NOMO-1 treated with dmso at 0.1 percent for 144 hours (cell line): Measurements from ENCODE around the gene ADAMTS12.
"Not testable (repeated sequence)": the region's sequence is repeated elsewhere in the genome, so short reads cannot be mapped to it uniquely, and the experiment has no call there.

Source experiments
- DNase-seq: peaks from one replicate; lab custom pipeline; 2025; ENCODE audit not compliant: unreplicated experiment; lab: John Stamatoyannopoulos, UW

ADAMTS12 gene

GRCh38 chr5:33601881-33602280, 289.9 kb downstream of the ADAMTS12 start:
- no peak for DNase-seq

DNA sequence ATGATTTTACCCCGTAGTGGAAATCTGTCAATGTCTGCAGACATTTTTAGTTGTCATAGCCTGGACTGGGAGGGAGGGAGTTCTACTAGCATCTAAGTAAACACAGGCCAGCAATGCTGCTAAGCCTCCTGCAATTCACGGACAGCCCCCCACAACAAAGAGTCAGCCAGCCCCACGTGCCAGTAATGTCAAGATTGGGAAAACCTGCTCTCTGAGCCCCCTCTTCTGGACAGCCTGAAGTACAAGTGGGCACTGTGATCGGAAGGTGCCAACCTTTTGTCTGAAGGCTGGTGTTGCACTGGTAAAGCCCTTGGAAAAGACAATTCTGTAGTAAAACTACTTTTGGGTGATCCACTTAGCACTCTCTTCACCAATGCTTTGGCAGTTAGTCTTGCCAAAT, 296.5 kb downstream of the ADAMTS12 start:
- no peak for DNase-seq

GRCh38 chr5:33594006-33594405, 297.8 kb downstream of the ADAMTS12 start:
- DNase-seq = no peak

GRCh38 chr5:33592245-33592644, 299.5 kb downstream of the ADAMTS12 start:
- no peak for DNase-seq

DNA sequence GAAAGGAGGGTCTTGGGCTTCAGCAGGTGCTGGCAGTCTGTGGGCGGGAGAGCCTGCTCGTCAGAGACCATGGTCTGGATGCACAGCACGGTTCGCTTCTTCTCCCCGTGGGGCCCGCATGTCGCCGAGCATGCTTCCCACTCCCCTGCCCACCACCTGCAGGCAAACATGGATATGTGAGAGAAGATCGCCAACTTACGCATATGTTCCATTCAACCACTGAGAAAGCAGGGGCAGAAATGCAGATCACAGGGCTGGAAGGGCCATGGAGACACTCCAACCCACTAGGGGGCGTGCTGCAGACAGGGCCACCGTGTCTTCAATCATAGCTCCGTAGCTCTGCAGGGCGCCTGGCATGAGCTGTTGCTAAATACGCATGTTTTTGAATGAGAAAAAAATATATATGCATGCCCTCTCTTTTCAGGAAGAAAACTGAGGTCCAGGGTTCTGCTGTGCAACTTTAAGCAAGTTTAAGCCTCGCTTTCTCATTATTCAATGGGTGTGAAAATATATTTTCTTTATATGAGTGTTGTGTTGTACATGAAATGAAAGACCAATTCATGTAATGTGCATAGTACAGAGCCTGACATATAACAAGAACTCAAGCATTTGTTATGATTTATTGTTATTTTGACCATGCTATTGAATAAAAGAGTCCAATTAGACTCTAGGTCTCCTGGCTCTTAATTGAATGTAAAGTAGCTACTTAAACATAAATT, 303.0 kb downstream of the ADAMTS12 start:
- peak; percentile 15 for DNase-seq

DNA sequence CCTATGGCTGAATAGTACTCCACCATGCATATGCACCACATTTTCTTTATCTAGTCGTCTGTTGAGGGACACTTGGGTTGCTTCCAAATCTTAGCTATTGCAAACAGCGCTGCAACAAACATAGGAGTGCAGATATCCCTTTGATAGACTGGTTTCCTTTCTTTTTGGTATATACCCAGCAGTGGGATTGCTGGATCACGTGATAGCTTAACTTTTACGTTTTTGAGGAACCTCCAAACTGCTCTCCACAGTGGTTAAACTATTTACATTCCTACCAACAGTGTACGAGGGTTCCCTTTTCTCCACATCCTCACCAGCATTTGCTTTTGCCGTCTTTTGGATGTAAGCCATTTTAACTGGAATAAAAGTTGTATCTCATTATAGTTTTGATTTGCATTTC, 308.5 kb downstream of the ADAMTS12 start:
- no peak for DNase-seq

- DNase-seq = no peak
These were observed 309.4 kb downstream of the ADAMTS12 start for GRCh38 chr5:33582417-33582816.

DNA sequence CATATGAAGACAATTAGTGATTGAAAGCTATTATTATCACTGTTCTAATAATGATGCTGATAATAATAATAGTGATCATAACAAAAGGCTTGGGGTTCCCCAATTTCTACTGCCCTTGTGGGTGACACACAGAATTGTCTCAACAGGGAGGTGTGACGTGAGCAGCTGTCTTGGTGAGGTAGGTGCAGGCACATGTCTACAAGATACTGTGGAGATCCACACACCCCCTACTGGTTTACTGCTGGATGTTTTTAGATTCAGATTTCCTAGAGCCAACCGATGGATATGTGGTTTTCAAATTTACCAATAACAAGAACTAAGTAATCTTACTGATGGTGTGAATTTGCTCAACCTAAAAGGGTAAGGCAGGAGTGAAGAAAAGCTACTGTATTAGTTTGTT, 312.0 kb downstream of the ADAMTS12 start:
- DNase-seq = no peak

DNA sequence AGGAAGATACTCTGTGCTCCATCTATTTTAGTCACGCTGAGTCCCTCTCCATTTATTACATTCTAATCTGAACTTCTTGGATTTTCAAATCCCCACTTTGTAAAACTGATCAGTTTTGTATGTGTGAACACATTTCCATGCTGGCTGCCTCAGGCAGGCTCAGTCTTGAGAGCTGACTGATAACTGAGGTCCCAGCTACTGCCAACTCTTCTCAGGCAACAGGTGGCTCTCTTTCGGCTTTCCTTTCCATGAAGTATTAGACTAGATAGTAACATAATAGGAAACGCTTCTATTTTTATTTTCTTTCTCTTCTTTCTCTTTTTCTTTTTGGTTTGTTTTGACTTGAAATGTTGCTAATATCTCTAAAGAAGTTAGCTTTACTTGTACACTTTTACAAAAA, 312.6 kb downstream of the ADAMTS12 start:
- DNase-seq = no peak

GRCh38 chr5:33576726-33577590, 314.8 kb downstream of the ADAMTS12 start:
- DNase-seq = no peak

- DNase-seq = no peak
These were observed 326.5 kb downstream of the ADAMTS12 start for GRCh38 chr5:33565324-33565723.

- DNase-seq = no peak
These were observed 327.5 kb downstream of the ADAMTS12 start for GRCh38 chr5:33563983-33564908.

DNA sequence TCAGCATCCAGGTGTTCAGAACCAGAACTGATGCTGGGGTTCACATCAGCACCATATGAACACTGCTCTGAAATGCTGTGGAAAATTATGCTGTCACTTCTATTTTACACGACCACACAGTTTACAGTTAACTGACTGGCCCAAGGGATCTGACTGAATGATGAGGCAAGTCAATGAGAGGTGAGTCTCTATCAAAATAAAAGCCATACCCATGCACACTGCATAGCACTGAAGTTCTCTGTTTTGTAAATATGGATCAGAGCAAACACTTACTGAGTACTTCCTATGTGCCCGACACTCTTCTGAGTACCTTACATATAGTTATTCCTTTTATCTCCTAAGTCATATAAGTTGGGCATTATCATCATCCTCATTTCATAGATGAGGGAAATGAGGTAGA, 328.3 kb downstream of the ADAMTS12 start:
- DNase-seq = no peak

GRCh38 chr5:33558489-33558888, 333.3 kb downstream of the ADAMTS12 start:
- no peak for DNase-seq

GRCh38 chr5:33557605-33558004, 334.2 kb downstream of the ADAMTS12 start:
- DNase-seq = no peak

DNA sequence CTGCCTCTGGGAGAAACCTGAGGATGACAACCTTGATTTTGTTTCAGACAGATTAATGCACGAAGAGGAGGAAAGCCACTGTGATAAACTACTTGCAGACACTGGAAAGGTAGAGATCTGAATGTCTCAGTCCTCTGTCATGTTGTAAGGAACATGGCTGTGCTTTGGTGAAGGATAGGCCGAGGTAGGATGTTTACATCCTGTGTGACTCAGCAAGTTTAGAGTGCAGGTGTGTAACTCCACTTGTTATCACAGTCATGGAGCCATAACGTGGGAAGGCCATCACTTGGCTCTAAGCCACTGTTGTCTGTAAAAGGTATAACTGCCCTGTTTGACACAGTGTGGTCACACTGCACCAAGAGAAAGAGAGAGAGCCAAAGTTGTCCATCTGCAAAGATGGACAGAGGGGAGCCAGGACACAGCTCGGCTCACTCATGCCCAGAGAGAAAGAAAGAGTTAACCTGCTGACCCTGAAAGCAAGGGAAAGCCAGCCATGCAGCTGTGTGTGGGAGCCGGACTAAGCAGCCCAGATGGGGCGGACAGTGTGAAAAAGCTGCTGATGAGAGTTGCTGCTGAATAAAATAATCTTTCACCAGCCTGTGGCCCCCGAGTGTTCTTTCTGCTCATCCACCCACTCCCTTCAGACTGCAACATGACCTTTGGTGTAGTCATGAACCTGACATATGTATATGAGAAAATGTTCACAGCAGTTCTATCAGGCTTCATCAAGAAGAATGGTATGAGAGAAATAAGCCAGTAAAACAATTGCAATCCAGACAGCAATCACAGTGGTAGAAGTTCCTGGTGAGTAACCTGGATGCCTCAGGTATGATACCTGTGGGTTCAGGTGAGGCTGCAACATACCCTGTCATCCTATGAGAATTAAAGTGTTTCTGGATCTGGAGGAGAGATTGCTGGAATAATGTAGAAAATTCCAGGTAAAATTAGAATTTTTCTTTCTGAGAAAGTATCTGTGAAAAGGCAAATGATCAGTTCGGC, 335.2 kb downstream of the ADAMTS12 start:
- DNase-seq = no peak

- DNase-seq = no peak
These were observed 341.7 kb downstream of the ADAMTS12 start for GRCh38 chr5:33549982-33550567.

- DNase-seq = not testable (repeated sequence)
These were observed 352.0 kb downstream of the ADAMTS12 start for GRCh38 chr5:33539790-33540189.

- no peak for DNase-seq
These were observed 352.6 kb downstream of the ADAMTS12 start for GRCh38 chr5:33539212-33539611.

DNA sequence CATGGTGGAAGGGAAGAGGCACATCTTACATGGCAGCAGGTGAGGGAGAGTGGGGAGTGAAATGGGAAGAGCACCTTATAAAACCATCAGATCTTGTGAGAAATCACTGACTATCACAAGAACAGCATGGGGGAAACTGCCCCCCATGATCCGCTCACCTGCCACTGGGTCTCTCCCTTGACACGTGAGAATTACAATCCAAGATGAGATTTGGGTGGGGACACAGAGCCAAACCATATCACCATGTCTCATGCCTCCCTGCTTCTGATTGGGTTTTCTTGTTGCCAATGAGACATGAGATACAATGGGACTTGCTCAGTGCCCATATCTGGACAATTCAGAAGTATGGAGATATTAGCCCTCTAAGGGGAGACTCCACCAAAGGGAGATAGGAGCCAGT, 353.6 kb downstream of the ADAMTS12 start:
- DNase-seq = no peak
